Transverse colon (tissue), 4 donors: ENCODE results near the gene CDH26.

Experiments
- CTCF ChIP-seq, 5 experiments: fragments of 200-600 bp in 3 of 5; fragments of 450-650 bp in 2 of 5; sonication (generic) in 3 of 5; IDR thresholded peaks; 1 replicate in 2 of 5; 2 replicates in 3 of 5; pipeline ENCODE4 v1.5.1; 2016 to 2017; ENCODE audit warnings: antibody characterized with exemption in 5 of 5, inconsistent platforms in 3 of 5, mild to moderate bottlenecking in 2 of 5, moderate library complexity in 1 of 5
- EP300 ChIP-seq: sonication (generic); formaldehyde crosslinking; IDR thresholded peaks from one replicate; pipeline ENCODE4 v1.6.1; 2017; ENCODE audit warnings: antibody characterized with exemption, low read depth
- POLR2A ChIP-seq: fragments of 450-650 bp; IDR thresholded peaks from one replicate; pipeline ENCODE4 v1.6.1; 2016; ENCODE audit warnings: antibody characterized with exemption, mild to moderate bottlenecking, moderate library complexity
- POLR2AphosphoS5 ChIP-seq, 3 donors: sonication (generic); formaldehyde crosslinking; IDR thresholded peaks; one replicate each; pipeline ENCODE4 v1.6.1; 2016; ENCODE audit warnings: antibody characterized with exemption in 3 of 3

DNA sequence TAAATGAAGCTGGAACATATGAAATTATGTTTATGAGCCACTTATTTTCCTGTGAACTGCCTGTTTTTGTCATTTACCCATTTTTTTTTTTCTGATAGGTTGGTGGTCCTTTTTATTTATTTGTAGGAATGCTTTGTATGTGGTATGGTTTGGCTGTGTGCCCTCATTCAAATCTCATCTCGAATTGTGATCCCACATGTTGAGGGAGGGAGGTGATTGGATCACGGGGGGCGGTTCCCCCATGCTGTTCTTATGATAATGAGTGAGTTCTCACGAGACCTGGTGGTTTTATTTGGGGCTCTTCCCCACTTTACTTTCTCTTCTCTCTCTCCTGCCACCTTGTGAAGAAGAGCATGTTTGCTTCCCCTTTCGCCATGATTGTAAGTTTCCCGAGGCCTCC, 77.3 kb downstream of the CDH26 start:
- TF ChIP-seq CTCF (IDR thresholded peaks at IDR 0.05) (no peak), EP300 (no peak), POLR2A (no peak), POLR2AphosphoS5 (IDR thresholded peaks at IDR 0.05) (no peak)
